ENCODE data around the gene NAGA.

DNA sequence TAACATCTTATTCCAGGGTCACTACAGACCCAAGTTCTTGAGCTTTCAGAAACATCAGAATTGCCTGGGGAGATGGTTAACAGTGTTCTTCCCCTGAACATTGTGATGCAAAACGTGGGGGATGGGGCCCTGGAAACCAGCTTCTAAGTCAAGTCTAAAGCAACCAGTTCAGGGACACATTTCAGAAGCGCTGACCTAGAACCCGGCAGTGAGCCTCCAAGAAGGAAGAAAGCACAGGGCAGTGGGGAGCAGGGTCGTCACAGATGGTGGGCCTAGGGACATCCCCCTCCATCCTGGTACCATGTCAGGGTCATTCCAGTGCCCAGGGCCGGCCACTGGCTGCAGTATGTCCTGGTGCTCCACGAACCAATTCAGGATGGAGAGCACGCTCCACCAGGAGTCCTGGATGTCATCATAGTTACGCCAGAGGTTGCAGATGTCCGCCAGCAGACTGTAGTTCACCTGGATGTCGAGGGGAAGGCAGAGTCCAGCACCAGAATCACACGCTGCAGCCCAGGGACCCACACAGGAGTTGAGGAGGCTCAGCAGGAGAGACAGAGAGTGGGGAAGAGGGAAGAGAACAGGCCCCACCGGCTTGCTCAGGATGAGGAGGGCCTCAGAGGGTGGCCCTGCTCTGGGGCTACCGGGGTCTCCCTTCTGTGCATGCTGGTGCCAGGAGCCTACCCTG lies 5.0 kb downstream of the NAGA start:
- TF ChIP-seq POLR2A (IDR thresholded peaks at IDR 0.05), result no peak
- TF ChIP-seq, protein P1, sequence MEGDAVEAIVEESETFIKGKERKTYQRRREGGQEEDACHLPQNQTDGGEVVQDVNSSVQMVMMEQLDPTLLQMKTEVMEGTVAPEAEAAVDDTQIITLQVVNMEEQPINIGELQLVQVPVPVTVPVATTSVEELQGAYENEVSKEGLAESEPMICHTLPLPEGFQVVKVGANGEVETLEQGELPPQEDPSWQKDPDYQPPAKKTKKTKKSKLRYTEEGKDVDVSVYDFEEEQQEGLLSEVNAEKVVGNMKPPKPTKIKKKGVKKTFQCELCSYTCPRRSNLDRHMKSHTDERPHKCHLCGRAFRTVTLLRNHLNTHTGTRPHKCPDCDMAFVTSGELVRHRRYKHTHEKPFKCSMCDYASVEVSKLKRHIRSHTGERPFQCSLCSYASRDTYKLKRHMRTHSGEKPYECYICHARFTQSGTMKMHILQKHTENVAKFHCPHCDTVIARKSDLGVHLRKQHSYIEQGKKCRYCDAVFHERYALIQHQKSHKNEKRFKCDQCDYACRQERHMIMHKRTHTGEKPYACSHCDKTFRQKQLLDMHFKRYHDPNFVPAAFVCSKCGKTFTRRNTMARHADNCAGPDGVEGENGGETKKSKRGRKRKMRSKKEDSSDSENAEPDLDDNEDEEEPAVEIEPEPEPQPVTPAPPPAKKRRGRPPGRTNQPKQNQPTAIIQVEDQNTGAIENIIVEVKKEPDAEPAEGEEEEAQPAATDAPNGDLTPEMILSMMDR (IDR thresholded peaks at IDR 0.05), result no peak
- no peak for TF ChIP-seq POLR2AphosphoS5 (IDR thresholded peaks at IDR 0.05)
